Panc1 (cell line): ENCODE data around the gene NPRL2. TPM values are rescaled to one million over a fixed set of nuclear protein-coding genes. Genes with fewer than 3 reads are reported as not detected.

Experiments
- ATAC-seq: fragments of 200-7000 bp; cut with Tn5 transposase; 2 replicates; pipeline ENCODE4 v1.9.1; 2020; ENCODE audit warnings: mild to moderate bottlenecking, moderate library complexity
- BruUV-seq: library from RNA; stranded (reverse); fragments of 400-500 nt; replicated peaks from 2 replicates; lab custom pipeline; 2021; lab: Mats Ljungman, UMichigan
- CTCF ChIA-PET: fragments of 300-600 bp; sonication (Branson Sonifier 250); formaldehyde crosslinking; loops from one replicate; lab custom pipeline; 2022; ENCODE audit warnings: antibody characterized with exemption; lab: Charles Lee
- POLR2A ChIA-PET: fragments of 300-600 bp; sonication (Branson Sonifier 250); formaldehyde crosslinking; loops from one replicate; lab custom pipeline; 2022; ENCODE audit warnings: antibody characterized with exemption; lab: Charles Lee
- DNase-seq: peaks from one replicate; pipeline ENCODE4 v3.0.0-alpha.2; 2010; ENCODE audit warnings: low read depth, low spot score
- H3K27ac ChIP-seq: 2 replicates; pipeline ENCODE4 v1.5.1; 2011; ENCODE audit warnings: mild to moderate bottlenecking, low read length, inconsistent platforms
- H3K27me3 ChIP-seq: fragments of 200-500 bp; sonication (Bioruptor generic); 2 replicates; pipeline ENCODE4 v1.6.0; 2014; ENCODE audit warnings: low read length, inconsistent platforms; ENCODE audit not compliant: control insufficient read depth, insufficient read depth
- H3K36me3 ChIP-seq: fragments of 200-500 bp; sonication (Bioruptor generic); 2 replicates; pipeline ENCODE4 v1.5.1; 2014; ENCODE audit warnings: inconsistent platforms, mild to moderate bottlenecking, low read length, moderate library complexity; ENCODE audit not compliant: control insufficient read depth, insufficient read depth
- H3K4me1 ChIP-seq: 2 replicates; pipeline ENCODE4 v1.5.1; 2011; ENCODE audit warnings: inconsistent platforms, mild to moderate bottlenecking, low read length, moderate library complexity; ENCODE audit not compliant: control insufficient read depth, insufficient read depth
- H3K4me3 ChIP-seq, 2 experiments: 2 replicates each; pipeline ENCODE4 v1.5.1; 2011 to 2012; ENCODE audit warnings: low read depth in 2 of 2, low read length in 2 of 2, mild to moderate bottlenecking in 2 of 2, inconsistent platforms in 1 of 2, moderate library complexity in 1 of 2
- H3K9me3 ChIP-seq: fragments of 200-500 bp; sonication (Bioruptor generic); 2 replicates; pipeline ENCODE4 v1.5.1; 2014; ENCODE audit warnings: low read depth, mild to moderate bottlenecking, inconsistent platforms, low read length, moderate library complexity; ENCODE audit not compliant: control insufficient read depth, insufficient read depth
- CTCF ChIP-seq: fragments of 450-650 bp; IDR thresholded peaks from 2 replicates; pipeline ENCODE4 v1.5.1; 2017; ENCODE audit warnings: mild to moderate bottlenecking
- POLR2AphosphoS5 ChIP-seq: IDR thresholded peaks from 2 replicates; pipeline ENCODE4 v1.6.1; 2012; ENCODE audit warnings: mild to moderate bottlenecking, low read depth, low read length, moderate library complexity
- REST ChIP-seq, 2 experiments: IDR thresholded peaks; 2 replicates each; pipeline ENCODE4 v1.6.1; 2011 to 2012; ENCODE audit warnings: low read depth in 2 of 2, control low read depth in 1 of 2, low read length in 1 of 2, mild to moderate bottlenecking in 1 of 2, moderate library complexity in 1 of 2; ENCODE audit not compliant: insufficient read depth in 1 of 2
- SIN3A ChIP-seq: IDR thresholded peaks from 2 replicates; pipeline ENCODE4 v1.6.1; 2012; ENCODE audit warnings: low read depth, mild to moderate bottlenecking, low read length, moderate library complexity, borderline replicate concordance; ENCODE audit not compliant: insufficient read depth
- TCF7L2 ChIP-seq: IDR thresholded peaks from 2 replicates; pipeline ENCODE4 v1.6.1; 2011; ENCODE audit warnings: mild to moderate bottlenecking, low read depth, low read length, inconsistent platforms
- in situ Hi-C: cut with HindIII; loops from 2 replicates; pipeline ENCODE4 v1.10.0; 2016; ENCODE audit warnings: low sequenced_read_pairs, low pct_unique_long_range_greater_than_20kb
- intact Hi-C: fragments of 100-400 bp; cut with micrococcal nuclease; formaldehyde crosslinking; loops from one replicate; pipeline ENCODE4 v1.10.0; 2022; ENCODE audit not compliant: unreplicated experiment
- total RNA-seq: library from RNA; stranded (reverse); gene quantifications from one replicate; pipeline ENCODE4 v1.2.1, GENCODE V29; 2021; ENCODE audit not compliant: unreplicated experiment

The NPRL2 gene
- total RNA-seq, 1 experiment from 2014 or later = 14.6 TPM

- BruUV-seq = no TSS peak
- CTCF ChIA-PET = no interaction called here
Observed at GRCh38 chr3:50341537-50341936, 9.0 kb downstream of the NPRL2 start.

More at GRCh38 chr3:50341537-50341936, 9.0 kb downstream of the NPRL2 start:
- no peak for DNase-seq
- H3K27me3 ChIP-seq = no peaks in the 10 kb centered on the region
- POLR2A ChIA-PET = no interaction called here
- intact Hi-C loops (no loop called here), in situ Hi-C loops (no loop called here)
- no peaks in the 10 kb centered on the region for H3K9me3 ChIP-seq
- H3K36me3 ChIP-seq = peaks cover 4% of the 10 kb centered on the region; the same call in 1 of the 2 replicates
- H3K27ac ChIP-seq = no peak overlapping the region
- TF ChIP-seq REST (IDR thresholded peaks at IDR 0.05; ENCODE audit: insufficient read depth in 1 of 2, low read depth in 2 of 2, low read length in 1 of 2) (no peak), TCF7L2 (no peak), CTCF (no peak), SIN3A (no peak), POLR2AphosphoS5 (no peak)
- H3K4me1 ChIP-seq = 0 out of 2 replicates have a peak, but pooled peaks cover 6% of the 10 kb centered on the region
- ATAC-seq = no peak
- no peak overlapping the region for H3K4me3 ChIP-seq
